Measurements from ENCODE around the gene HERPUD1. TPM values are rescaled to one million over a fixed set of nuclear protein-coding genes. Genes with fewer than 3 reads are reported as not detected.

Gene HERPUD1
- total and polyA plus RNA-seq, 2 of the 13 experiments (the other 11 are each of a cell fraction or from before 2014, with no cell fraction given), result 96.2 to 323 TPM

- TF ChIP-seq AFF4 (CRISPR knock-in tag; IDR thresholded peaks at IDR 0.05), result no peak
- 0 out of 2 replicates have a peak, but pooled peaks have one; percentile 11 for TF ChIP-seq ZFY (CRISPR knock-in tag; IDR thresholded peaks at IDR 0.05)
- TF ChIP-seq ZNF549 (CRISPR knock-in tag; IDR thresholded peaks at IDR 0.05), result no peak
- no peak for TF ChIP-seq TEAD2 (CRISPR knock-in tag; IDR thresholded peaks at IDR 0.05)
- TF ChIP-seq PAWR (CRISPR knock-in tag; IDR thresholded peaks at IDR 0.05; ENCODE audit: borderline replicate concordance), result no peak
- TF ChIP-seq ARHGAP35 (CRISPR knock-in tag; IDR thresholded peaks at IDR 0.05; ENCODE audit: borderline replicate concordance), result peak; percentile 38; the same call in 1 of the 2 replicates
- no peak for TF ChIP-seq NPAS2 (CRISPR knock-in tag; IDR thresholded peaks at IDR 0.05; ENCODE audit: borderline replicate concordance)
- TF ChIP-seq RFXANK (CRISPR knock-in tag; IDR thresholded peaks at IDR 0.05), result no peak
- no peak for TF ChIP-seq ZNF703 (CRISPR knock-in tag; IDR thresholded peaks at IDR 0.05; ENCODE audit: borderline replicate concordance)
- TF ChIP-seq HNF4G (IDR thresholded peaks at IDR 0.05; ENCODE audit: borderline replicate concordance, low read depth, low read length), result no peak
- TF ChIP-seq HNF4G (CRISPR knock-in tag; IDR thresholded peaks at IDR 0.05; ENCODE audit: borderline replicate concordance, low read depth), result no peak
- no peak for TF ChIP-seq SUZ12 (IDR thresholded peaks at IDR 0.05; ENCODE audit: low read depth, low read length)
- TF ChIP-seq PHF20 (CRISPR knock-in tag; IDR thresholded peaks at IDR 0.05), result no peak
- no peak for TF ChIP-seq ZNF235 (CRISPR knock-in tag; IDR thresholded peaks at IDR 0.05; ENCODE audit: borderline replicate concordance)
- no peak for TF ChIP-seq ZFP82 (CRISPR knock-in tag; IDR thresholded peaks at IDR 0.05; ENCODE audit: borderline replicate concordance)
- TF ChIP-seq, protein P1, sequence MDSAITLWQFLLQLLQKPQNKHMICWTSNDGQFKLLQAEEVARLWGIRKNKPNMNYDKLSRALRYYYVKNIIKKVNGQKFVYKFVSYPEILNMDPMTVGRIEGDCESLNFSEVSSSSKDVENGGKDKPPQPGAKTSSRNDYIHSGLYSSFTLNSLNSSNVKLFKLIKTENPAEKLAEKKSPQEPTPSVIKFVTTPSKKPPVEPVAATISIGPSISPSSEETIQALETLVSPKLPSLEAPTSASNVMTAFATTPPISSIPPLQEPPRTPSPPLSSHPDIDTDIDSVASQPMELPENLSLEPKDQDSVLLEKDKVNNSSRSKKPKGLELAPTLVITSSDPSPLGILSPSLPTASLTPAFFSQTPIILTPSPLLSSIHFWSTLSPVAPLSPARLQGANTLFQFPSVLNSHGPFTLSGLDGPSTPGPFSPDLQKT (CRISPR knock-in tag; IDR thresholded peaks at IDR 0.05; ENCODE audit: borderline replicate concordance), result no peak
- peak; percentile 98 for TF ChIP-seq ZNF12 (CRISPR knock-in tag; IDR thresholded peaks at IDR 0.05)
- 0 out of 2 replicates have a peak, but pooled peaks have one; percentile 21 for TF ChIP-seq SRY (CRISPR knock-in tag; IDR thresholded peaks at IDR 0.05)
Observed at GRCh38 chr16:56918467-56919012, 13.4 kb upstream of the HERPUD1 start (continued).
